Iris pigment epithelial cell (primary cell): Measurements from ENCODE around the gene GREB1.

Experiments
- DNase-seq: peaks from one replicate; pipeline ENCODE4 v3.0.0-alpha.2; 2011; ENCODE audit warnings: low read depth

The GREB1 gene

DNA sequence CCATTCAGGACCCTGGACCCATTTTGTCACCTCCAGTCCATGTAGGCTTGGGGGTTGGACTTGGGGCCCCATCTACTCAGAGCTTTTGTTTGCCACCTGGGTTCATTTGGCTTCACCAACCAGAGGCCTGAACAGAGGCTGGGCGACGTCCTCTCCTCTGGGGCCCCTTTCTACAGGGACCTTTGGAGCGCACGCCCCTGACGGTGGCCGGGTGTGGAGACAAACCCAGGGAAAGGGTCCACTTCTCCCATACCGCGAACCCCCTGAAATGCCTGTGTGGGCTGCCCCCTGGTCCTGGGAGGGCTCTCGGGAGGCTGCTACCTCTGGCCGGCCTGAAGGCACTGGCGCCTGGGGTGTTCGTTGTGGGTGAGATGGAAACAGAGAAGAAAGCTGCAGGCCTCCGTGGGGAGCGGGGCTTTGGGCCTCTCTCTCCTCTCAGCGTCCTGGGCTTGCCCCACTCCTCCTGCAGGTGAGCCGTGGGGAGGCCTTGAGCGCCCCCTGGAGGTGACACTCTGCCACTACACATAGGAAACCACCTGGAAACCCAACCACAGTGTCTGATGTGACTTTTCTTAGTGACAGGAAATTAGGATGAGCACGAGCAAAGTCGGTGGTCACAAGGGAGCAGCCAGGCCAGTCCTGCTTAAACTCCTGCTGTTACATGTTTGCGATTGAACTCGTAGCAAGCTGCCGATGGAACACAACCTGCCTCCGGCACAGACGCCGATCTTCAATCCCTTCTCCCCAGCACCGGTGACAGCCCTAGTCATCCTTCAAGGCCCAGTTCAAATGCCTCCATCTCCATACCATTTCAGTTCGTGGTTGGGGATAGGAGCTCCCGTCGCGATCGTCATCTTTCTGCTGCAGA, 148.1 kb downstream of the GREB1 start:
- DNase-seq, result no peak

DNA sequence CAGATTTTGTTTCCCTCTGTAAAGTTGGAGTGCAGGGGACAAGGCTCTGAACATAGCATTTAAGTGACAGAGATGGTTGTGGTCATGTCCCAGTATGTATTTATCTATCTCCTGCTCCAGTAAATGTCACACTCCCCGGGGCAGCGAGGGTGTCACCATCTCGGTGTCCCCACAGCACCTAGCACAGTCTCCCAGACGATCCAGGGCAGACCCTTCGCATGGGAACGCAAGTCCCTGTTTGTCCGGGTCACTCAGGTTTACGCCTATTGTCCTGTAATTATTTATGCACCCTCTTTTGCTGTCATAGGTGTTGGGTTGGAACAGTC, 148.7 kb downstream of the GREB1 start:
- no peak for DNase-seq

DNA sequence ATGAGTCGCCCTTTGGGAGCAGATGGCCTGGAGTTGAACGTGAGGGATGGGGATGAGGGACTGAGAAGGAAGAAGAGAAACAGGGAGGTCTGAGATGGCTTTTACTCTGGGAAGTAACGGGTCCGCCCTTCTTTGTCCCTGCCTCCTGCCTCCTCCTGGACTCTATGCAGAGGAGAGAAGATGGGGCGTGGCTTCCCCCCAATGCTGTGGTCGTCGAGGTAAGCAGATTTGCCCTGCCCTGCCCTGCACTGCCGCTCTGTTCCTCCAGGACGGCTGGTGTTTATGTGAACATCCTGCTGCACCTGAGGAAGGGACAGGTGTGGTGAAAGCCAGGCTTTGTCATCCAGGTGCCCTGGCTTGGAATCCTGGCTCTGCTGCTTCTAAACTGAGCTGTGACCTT, 149.6 kb downstream of the GREB1 start:
- no peak for DNase-seq

DNA sequence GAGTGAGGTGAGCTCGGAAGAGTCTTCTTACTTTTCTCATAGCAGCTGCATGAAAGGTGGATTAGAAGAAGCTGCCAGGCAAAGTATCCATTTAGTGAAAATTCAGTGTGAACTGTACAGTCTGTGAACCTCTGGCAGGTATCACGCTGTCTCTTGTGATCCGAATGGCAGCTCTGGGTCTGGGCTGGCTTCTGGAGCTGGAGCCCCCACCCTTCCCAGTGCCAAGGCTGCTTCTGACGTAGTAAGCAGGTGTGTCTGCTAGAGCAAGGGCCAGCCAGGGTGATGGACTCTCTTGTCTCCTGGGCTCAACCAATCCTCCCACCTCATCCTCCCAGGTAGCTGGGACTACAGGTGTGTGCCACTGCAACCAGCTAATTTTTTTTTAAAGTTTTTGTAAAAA, 150.1 kb downstream of the GREB1 start:
- DNase-seq, result no peak

DNA sequence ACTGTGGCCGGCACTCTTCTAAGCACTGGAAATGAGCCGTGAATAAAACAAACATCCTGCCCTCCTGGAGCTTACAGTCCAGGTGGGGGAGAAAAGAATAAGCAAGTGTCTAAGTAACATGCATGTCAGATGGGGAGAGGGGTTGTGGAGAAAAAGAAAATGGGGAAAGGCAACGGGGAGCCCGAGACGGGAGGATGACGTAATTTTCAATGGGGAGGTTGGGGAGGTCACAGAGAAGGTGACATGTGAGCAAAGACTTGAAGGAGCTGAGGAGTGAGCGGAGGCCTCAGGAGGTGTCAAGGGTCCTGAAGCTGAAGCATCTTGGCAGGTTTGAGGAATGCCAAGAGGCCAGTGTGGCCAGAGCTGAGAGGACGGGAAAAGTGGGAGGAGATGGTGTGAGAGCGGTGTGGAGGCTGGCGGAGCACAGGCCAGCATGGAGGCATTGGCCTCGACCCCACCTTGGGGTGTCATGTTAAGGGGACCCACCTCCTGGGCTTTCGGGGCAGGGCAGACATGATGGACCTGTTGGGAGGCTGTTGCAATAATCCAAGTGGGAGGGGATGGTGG, 151.1 kb downstream of the GREB1 start:
- no peak for DNase-seq

DNA sequence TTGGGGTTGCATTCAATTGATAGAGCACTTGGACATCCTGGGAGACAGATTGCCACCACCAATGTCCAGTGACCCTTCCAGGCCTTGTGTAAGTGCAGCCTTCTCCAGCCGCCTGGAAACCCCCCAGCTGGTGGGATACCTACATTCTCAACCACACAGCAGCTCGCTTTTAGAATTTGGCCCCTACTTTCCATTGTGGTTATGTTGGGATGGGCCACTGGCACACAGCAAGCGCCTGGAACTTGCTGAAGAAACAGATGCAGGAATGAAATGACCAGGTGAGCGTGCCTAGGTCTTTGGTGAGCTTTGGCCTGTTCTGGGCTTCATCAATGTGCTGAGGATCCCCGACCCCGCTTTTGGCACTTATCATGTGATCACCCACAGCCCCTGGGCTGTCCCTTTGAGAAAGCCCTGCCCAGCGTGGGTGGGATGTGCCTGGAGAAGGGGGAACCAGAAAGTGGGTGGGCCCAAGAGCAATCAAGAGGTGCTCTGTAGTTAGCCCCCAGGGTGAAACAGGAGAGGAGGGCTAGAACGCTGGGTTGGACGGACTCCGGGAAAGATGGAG, 152.1 kb downstream of the GREB1 start:
- DNase-seq, result no peak

DNA sequence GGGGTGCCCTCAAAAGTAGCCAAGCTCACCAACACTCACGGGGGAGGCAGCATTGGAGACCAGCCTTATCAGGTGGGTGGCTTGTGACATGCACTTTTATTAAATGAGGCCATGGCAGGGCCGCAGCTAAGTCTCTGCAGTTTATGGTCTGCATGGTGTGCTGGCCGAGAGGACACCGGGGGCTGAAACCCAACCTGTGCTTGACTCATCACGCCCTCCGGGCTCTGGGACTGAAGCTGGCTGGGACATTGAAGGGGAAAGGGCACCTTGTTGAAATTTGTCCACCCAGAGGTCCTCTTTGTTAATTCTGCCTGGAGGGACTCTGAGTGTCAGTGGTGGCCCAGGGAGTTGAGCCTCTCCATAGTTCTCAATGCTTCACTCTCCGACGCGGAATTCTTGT, 153.9 kb downstream of the GREB1 start:
- no peak for DNase-seq

DNA sequence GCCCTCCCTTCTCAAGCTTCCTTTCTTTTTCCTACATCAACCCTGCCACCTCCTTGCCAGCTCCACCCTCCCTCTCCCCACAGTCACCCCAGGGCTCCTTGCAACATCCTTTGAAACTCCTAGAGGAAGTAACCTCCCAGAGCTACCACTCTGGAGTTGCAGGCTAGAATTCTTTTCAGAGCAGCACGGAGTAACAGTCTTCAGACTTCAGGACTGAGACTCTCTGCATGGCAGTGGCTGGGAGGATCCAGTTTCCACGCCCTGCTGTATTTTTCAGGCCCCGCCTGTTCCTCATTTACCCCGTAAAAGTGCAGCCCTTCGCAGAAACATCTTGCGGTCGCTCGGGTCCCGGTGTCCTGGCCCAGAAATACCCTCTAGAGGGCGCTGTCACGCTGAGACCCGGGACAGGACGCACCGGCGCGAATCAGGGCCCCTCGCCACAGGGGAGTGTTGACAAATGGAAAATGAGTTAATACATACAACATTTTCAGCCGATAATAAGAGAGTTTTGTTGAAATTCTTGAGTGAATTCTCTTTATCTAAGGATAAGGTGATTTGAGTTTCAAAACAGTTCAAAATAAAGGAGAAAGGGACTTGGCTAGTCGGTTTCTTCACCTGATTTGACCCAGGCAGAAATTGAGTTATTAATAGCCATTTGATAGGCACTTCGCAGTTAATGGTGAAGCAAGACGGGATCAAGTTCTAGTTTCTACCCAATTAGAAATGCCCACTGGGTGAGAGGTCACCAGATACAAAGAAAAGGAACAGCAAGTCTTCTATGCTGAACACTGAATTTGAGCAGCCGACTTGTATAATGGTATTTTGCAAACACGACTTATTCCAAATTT, 154.6 kb downstream of the GREB1 start:
- DNase-seq, result peak; percentile 84

DNA sequence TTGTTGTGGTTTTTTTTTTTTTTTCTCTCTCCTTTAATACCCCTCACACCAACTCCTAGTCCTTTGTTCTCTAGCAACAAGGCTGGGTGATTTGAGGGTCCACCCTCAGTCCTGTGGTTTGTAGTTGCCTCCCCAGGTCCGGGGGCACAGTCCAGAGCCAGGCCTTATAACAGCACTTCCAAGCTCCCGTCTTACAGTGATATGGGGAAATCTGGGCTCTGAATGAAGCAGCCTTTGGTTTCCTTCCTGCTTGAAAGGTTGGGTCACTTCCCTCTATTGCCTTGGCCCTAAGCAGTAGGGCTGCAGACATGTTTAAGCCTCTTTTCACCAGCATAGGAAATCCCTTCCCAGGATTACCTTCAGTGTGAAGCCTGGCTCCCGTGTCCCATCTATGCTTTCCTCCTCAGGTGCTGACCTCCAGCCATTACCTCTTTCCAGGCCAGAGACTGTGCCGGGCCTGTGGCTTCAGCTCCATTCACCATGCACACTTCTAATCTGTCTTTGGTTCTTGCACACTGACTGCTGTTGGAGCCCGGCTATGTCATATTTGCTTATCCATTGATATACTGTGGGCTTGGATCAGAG, 157.3 kb downstream of the GREB1 start:
- DNase-seq, result no peak
